Metanephros (tissue), 1 donor: ENCODE measurements around the gene CHORDC1. TPM values are rescaled to one million over a fixed set of nuclear protein-coding genes. Genes with fewer than 3 reads are reported as not detected.

Experiments
- total RNA-seq: library from RNA; depleted of rRNA; stranded (reverse); fragments of >200 nt; gene quantifications from one replicate; pipeline ENCODE4 v1.2.3, GENCODE V29; 2014

CHORDC1 gene
- total RNA-seq = 75.9 TPM

DNA sequence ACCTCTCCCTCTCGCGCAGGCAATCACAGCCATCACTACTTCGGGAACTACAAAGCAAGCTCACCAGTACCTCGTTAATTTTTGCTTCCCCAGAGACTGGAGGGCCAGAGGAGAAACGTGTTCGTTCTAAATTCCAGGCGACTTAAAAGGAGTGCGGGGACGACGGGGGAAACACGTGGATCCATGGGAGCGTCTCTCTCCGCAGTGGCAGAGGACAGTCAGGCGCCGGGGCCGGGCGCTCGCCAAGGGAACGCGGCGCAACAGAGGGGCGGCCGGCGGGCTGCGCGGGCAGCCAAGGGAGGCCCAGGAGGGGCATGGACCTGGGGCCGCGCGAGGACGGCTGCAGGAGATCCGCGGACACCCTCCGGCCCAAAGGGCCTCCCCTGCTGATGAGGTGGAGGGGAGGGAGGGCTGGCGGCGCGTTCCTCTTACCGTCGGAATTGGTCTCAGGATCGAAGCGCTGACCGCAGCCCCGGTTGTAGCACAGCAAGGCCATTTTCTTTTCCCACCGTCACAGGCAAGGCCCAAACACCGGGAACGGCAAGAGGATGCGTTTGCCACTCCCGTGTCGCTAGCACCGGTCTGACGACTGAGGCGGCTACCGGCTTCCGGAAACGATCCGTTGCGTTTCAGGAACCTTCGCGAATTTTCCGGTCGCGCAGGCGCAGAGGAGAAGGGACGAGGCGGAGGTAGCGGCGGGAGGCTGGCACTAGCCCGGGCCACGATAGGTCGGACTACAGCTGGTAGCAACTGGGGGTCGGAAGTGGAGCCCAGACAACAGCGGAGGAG lies at the start of gene CHORDC1:
Gene CHORDC1, minus strand, starts transcription at position 591 of the 789 bp plus-strand sequence. Its CDS starts 95 bp downstream, at position 496.

Other genes with a start within 250 kb of the CHORDC1 start
- gene TRIM49C, start 191.9 kb downstream of the CHORDC1 start, total RNA-seq = not detected
- gene UBTFL1, start 137.1 kb downstream of the CHORDC1 start, total RNA-seq = not detected
- gene NAALAD2, start 88.4 kb downstream of the CHORDC1 start, total RNA-seq = 24.2 TPM